ENCODE results near the gene NTM.

- TF ChIP-seq, protein P1, sequence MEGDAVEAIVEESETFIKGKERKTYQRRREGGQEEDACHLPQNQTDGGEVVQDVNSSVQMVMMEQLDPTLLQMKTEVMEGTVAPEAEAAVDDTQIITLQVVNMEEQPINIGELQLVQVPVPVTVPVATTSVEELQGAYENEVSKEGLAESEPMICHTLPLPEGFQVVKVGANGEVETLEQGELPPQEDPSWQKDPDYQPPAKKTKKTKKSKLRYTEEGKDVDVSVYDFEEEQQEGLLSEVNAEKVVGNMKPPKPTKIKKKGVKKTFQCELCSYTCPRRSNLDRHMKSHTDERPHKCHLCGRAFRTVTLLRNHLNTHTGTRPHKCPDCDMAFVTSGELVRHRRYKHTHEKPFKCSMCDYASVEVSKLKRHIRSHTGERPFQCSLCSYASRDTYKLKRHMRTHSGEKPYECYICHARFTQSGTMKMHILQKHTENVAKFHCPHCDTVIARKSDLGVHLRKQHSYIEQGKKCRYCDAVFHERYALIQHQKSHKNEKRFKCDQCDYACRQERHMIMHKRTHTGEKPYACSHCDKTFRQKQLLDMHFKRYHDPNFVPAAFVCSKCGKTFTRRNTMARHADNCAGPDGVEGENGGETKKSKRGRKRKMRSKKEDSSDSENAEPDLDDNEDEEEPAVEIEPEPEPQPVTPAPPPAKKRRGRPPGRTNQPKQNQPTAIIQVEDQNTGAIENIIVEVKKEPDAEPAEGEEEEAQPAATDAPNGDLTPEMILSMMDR (IDR thresholded peaks at IDR 0.05), result no peak
- TF ChIP-seq ZFX (IDR thresholded peaks at IDR 0.05; ENCODE audit: borderline replicate concordance), result no peak
Measured at GRCh38 chr11:131928992-131929391, 558.6 kb downstream of the NTM start.
